SJCRH30 (cell line): ENCODE results near the gene AQP1. TPM values are rescaled to one million over a fixed set of nuclear protein-coding genes. Genes with fewer than 3 reads are reported as not detected.

Source experiments
- DNase-seq, 2 experiments: peaks; one replicate each; pipeline ENCODE4 v3.0.0-alpha.2; 2015 to 2020
- H3K27ac ChIP-seq: fragments of 250-450 bp; sonication (Bioruptor Pico); 2 replicates; pipeline ENCODE4 v1.5.1; 2020; ENCODE audit warnings: mild to moderate bottlenecking, moderate library complexity
- H3K27me3 ChIP-seq: fragments of 250-450 bp; sonication (Bioruptor Pico); 2 replicates; pipeline ENCODE4 v1.5.1; 2020; ENCODE audit warnings: mild to moderate bottlenecking, moderate library complexity
- H3K36me3 ChIP-seq: fragments of 250-450 bp; sonication (Bioruptor Pico); 2 replicates; pipeline ENCODE4 v1.5.1; 2020; ENCODE audit warnings: mild to moderate bottlenecking, moderate library complexity
- H3K4me1 ChIP-seq: fragments of 250-450 bp; sonication (Bioruptor Pico); 2 replicates; pipeline ENCODE4 v1.5.1; 2020; ENCODE audit warnings: mild to moderate bottlenecking, moderate library complexity
- H3K4me3 ChIP-seq: fragments of 250-450 bp; sonication (Bioruptor Pico); 2 replicates; pipeline ENCODE4 v1.5.1; 2020; ENCODE audit warnings: mild to moderate bottlenecking, moderate library complexity
- H3K9me3 ChIP-seq: fragments of 250-450 bp; sonication (Bioruptor Pico); replicated peaks from 2 replicates; pipeline ENCODE4 v1.5.1; 2020; ENCODE audit warnings: mild to moderate bottlenecking, moderate library complexity
- total RNA-seq: library from RNA; depleted of rRNA; stranded (reverse); fragments of >200 nt; shearing (Covaris generic); gene quantifications from 2 replicates; pipeline ENCODE4 v1.2.3, GENCODE V29; 2014

Gene AQP1
- total RNA-seq, 1 experiment from 2014 or later: 31.4 TPM

GRCh38 chr7:30896036-30896435 is 15.6 kb upstream of the AQP1 start:
- H3K9me3 ChIP-seq: no peaks in the 10 kb centered on the region
- no peaks in the 10 kb centered on the region for H3K36me3 ChIP-seq
- H3K4me1 ChIP-seq: no peaks in the 10 kb centered on the region
- DNase-seq: no peak
- H3K27me3 ChIP-seq: peaks cover 41% of the 10 kb centered on the region
- H3K4me3 ChIP-seq: no peak overlapping the region
- H3K27ac ChIP-seq: no peak overlapping the region

- peaks cover 36% of the 10 kb centered on the region for H3K27me3 ChIP-seq
- no peaks in the 10 kb centered on the region for H3K4me1 ChIP-seq
- H3K9me3 ChIP-seq: no peaks in the 10 kb centered on the region
- no peak for DNase-seq
- H3K4me3 ChIP-seq: no peak overlapping the region
- no peaks in the 10 kb centered on the region for H3K36me3 ChIP-seq
- H3K27ac ChIP-seq: no peak overlapping the region
These were observed 14.6 kb upstream of the AQP1 start for GRCh38 chr7:30896783-30897637.

DNA sequence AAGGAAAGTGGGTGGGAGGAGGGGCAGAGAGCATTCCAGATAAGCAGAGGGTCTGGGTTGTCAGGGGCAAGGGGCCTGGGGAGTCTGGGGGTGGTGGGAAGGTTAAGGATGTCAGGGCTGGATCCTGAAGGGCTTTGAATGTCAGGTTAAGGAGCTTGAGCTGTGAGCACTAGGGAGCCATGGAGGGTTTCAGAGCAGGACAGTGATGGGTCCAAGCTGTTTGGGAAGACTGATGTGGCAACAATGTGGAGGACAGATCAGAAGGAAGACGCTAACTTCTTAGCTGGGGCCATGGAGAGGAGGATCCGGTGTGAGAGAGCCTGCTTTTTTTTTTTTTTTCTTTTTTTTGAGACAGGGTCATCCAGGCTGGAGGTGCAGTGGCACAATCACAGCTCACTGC is 13.9 kb upstream of the AQP1 start:
- Histone ChIP-seq H3K27ac (no peak overlapping the region), H3K27me3 (peaks cover 29% of the 10 kb centered on the region), H3K4me1 (no peaks in the 10 kb centered on the region), H3K9me3 (no peaks in the 10 kb centered on the region), H3K4me3 (no peak overlapping the region), H3K36me3 (no peaks in the 10 kb centered on the region)
- no peak for DNase-seq

DNA sequence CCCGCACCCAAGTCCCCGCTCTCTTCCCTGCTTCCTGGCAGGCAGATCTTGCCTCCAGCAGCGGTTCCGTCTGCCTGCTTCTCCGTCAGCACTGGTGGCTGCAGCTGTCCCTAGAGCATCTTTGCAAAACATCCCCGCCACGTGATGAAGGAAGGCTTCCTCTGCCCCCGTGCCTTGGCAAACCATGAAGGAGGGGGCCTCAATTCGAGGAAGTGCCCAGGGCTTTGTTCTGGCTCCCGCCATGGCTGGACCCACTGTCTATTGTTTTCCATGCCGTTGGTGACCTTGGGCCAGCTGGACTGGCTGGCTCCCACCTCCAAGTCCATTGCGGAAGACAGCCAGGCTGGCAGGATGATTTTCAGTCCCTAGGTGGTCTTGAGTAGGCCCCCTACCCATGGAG is 13.2 kb upstream of the AQP1 start:
- DNase-seq: no peak
- H3K9me3 ChIP-seq: no peaks in the 10 kb centered on the region
- no peaks in the 10 kb centered on the region for H3K4me1 ChIP-seq
- peaks cover 26% of the 10 kb centered on the region for H3K27me3 ChIP-seq
- no peak overlapping the region for H3K27ac ChIP-seq
- no peaks in the 10 kb centered on the region for H3K36me3 ChIP-seq
- H3K4me3 ChIP-seq: no peak overlapping the region

DNA sequence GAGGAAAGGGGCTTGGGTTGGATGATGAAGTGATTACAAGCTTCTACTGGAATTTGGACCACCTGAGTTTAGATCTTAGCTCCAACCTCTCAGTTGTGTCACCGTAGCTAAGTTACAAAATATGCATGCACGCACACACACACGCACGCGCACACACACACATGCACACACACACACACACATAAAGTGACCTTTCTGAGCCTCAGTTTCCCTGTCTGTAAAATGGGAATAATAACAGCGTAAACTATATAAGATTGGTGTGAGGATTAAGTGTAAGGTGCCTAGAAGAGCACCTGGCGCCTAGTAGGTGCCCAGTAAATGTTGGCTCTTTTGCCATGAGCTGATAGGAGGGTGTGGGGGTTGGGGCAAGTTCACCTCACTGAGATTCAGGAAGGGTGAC is 12.6 kb upstream of the AQP1 start:
- Histone ChIP-seq H3K27me3 (peaks cover 22% of the 10 kb centered on the region), H3K4me3 (no peak overlapping the region), H3K36me3 (no peaks in the 10 kb centered on the region), H3K9me3 (no peaks in the 10 kb centered on the region), H3K4me1 (no peaks in the 10 kb centered on the region), H3K27ac (no peak overlapping the region)
- no peak for DNase-seq

GRCh38 chr7:30899630-30900029 is 12.0 kb upstream of the AQP1 start:
- DNase-seq: no peak
- Histone ChIP-seq H3K4me3 (no peak overlapping the region), H3K27ac (no peak overlapping the region), H3K27me3 (peaks cover 19% of the 10 kb centered on the region), H3K9me3 (no peaks in the 10 kb centered on the region), H3K4me1 (no peaks in the 10 kb centered on the region), H3K36me3 (no peaks in the 10 kb centered on the region)

DNA sequence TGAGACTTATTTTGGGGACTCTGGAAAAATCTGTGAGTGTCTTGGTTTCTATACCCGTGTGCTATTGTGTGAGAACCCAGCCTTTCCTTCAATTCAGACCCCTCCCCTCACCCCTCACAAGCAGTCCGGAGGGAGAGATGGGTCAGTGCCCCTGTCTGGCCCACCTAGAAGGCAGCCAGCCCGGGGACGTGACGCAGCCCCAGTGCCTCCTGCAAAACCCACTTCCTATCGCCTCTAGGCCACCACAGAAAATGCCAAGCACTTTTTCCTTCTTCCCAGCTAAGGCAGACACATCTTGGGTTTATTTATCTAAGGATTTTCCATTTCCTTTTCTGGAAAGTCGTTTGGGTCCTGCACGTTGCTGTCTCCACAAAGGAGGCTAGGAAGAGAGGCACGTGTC is 11.6 kb upstream of the AQP1 start:
- Histone ChIP-seq H3K4me3 (no peak overlapping the region), H3K9me3 (no peaks in the 10 kb centered on the region), H3K36me3 (no peaks in the 10 kb centered on the region), H3K27ac (no peak overlapping the region), H3K4me1 (no peaks in the 10 kb centered on the region), H3K27me3 (peaks cover 19% of the 10 kb centered on the region)
- DNase-seq: no peak

DNA sequence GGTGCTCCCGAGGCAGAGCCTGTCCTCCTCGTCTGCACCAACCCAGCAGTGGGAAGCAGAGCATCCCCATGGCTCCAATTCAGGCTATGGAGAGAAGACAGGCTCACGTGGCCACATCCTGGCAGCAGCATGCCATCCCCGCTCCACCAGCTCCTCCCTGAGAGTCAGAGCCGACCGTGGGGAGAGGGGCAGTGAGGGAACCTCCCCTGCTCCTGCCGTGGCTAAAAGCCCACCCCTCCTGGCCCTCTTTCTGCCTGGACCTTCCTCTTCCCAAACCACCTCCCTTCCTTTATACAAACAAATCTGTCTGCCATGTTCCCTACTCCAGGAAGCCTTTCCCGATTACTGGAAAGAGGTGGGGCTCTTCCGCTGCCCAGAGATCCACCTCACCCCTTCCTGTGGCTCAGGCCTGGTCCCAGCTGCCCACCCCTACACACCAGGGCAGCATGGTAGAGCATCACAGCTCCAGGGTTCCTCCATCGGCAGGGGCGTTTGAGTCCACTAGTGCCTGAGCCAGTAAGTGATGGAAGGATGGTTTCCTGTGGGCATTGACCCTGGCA is 10.8 kb upstream of the AQP1 start:
- Histone ChIP-seq H3K4me1 (no peaks in the 10 kb centered on the region), H3K36me3 (no peaks in the 10 kb centered on the region), H3K9me3 (no peaks in the 10 kb centered on the region), H3K27me3 (peaks cover 18% of the 10 kb centered on the region; the same call in 1 of the 2 replicates), H3K27ac (no peak overlapping the region), H3K4me3 (no peak overlapping the region)
- no peak for DNase-seq

GRCh38 chr7:30901856-30902255 is 9.8 kb upstream of the AQP1 start:
- H3K4me3 ChIP-seq: no peak overlapping the region
- no peaks in the 10 kb centered on the region for H3K36me3 ChIP-seq
- H3K27me3 ChIP-seq: peaks cover 25% of the 10 kb centered on the region; the same call in 1 of the 2 replicates
- no peaks in the 10 kb centered on the region for H3K9me3 ChIP-seq
- no peak overlapping the region for H3K27ac ChIP-seq
- H3K4me1 ChIP-seq: no peaks in the 10 kb centered on the region
- no peak for DNase-seq

- Histone ChIP-seq H3K9me3 (no peaks in the 10 kb centered on the region), H3K27me3 (peaks cover 28% of the 10 kb centered on the region; the same call in 1 of the 2 replicates), H3K4me1 (no peaks in the 10 kb centered on the region), H3K27ac (no peak overlapping the region), H3K36me3 (no peaks in the 10 kb centered on the region), H3K4me3 (no peak overlapping the region)
- DNase-seq: no peak
These were observed 9.2 kb upstream of the AQP1 start for GRCh38 chr7:30902466-30902865.

DNA sequence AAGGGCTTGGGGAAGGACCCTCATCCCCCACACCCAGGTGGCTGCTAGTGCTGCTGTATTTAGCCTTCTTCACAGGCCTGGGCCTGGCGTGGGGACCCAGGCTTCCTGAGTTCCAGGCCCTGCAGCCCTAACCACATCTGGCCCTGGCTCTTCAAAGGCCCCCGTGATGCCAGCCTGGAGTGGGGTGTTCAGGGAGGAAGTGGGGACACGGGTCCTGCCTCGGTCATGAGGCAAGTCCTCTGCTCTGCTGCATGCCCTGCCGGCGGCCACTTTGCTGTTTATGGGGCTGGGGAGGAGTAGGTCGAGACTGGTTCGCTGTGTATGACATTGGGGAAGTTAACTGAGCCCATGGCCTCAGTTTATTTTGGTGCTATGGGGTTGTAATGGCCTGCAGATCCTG is 8.5 kb upstream of the AQP1 start:
- no peaks in the 10 kb centered on the region for H3K4me1 ChIP-seq
- H3K27ac ChIP-seq: no peak overlapping the region
- no peak overlapping the region for H3K4me3 ChIP-seq
- H3K36me3 ChIP-seq: no peaks in the 10 kb centered on the region
- no peaks in the 10 kb centered on the region for H3K9me3 ChIP-seq
- H3K27me3 ChIP-seq: peaks cover 33% of the 10 kb centered on the region; the same call in 1 of the 2 replicates
- no peak for DNase-seq

- Histone ChIP-seq H3K36me3 (no peaks in the 10 kb centered on the region), H3K4me1 (no peaks in the 10 kb centered on the region), H3K27ac (no peak overlapping the region), H3K4me3 (no peak overlapping the region), H3K9me3 (no peaks in the 10 kb centered on the region), H3K27me3 (peaks cover 35% of the 10 kb centered on the region)
- DNase-seq: no peak
These were observed 7.1 kb upstream of the AQP1 start for GRCh38 chr7:30904561-30904960.

- Histone ChIP-seq H3K9me3 (no peaks in the 10 kb centered on the region), H3K4me3 (no peak overlapping the region), H3K36me3 (no peaks in the 10 kb centered on the region), H3K27ac (no peak overlapping the region), H3K4me1 (no peaks in the 10 kb centered on the region), H3K27me3 (peaks cover 39% of the 10 kb centered on the region)
- no peak for DNase-seq
These were observed 6.3 kb upstream of the AQP1 start for GRCh38 chr7:30905078-30906012.

- Histone ChIP-seq H3K9me3 (no peaks in the 10 kb centered on the region), H3K36me3 (no peaks in the 10 kb centered on the region), H3K4me1 (no peaks in the 10 kb centered on the region), H3K4me3 (no peak overlapping the region), H3K27me3 (peaks cover 35% of the 10 kb centered on the region), H3K27ac (no peak overlapping the region)
- no peak for DNase-seq
These were observed 5.6 kb upstream of the AQP1 start for GRCh38 chr7:30906014-30906413.
